GM19452 (cell line): ENCODE measurements around the gene ZNF217.
"Not testable (repeated sequence)": the region's sequence is repeated elsewhere in the genome, so short reads cannot be mapped to it uniquely, and the experiment has no call there.

ENCODE experiments used
- ATAC-seq: cut with Tn5 transposase; IDR thresholded peaks from one replicate; pipeline ENCODE4 v1.9.1; 2021; ENCODE audit not compliant: unreplicated experiment

The ZNF217 gene

DNA sequence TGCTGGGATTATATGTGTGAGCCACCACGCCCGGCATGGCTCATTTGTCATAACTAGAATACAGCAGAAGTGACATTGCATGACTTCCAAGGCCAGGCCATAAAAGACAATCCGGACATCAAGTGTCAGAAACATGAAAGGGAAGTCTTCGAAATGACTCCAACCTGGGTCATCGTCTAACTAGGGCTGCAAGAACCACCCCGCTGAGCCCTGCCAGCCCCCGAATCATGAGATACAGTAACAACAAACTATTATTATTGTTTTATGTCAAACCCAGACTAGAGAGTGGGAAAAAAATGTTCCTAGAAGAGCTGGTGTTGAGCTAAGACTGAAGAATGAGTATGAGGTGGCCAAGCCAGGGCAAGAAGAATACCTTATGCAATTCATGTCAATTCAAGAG is 59.6 kb downstream of the ZNF217 start:
- ATAC-seq: no peak

GRCh38 chr20:53533500-53533899 is 60.1 kb downstream of the ZNF217 start:
- ATAC-seq: no peak

GRCh38 chr20:53532654-53533312 is 60.9 kb downstream of the ZNF217 start:
- not testable (repeated sequence) for ATAC-seq

DNA sequence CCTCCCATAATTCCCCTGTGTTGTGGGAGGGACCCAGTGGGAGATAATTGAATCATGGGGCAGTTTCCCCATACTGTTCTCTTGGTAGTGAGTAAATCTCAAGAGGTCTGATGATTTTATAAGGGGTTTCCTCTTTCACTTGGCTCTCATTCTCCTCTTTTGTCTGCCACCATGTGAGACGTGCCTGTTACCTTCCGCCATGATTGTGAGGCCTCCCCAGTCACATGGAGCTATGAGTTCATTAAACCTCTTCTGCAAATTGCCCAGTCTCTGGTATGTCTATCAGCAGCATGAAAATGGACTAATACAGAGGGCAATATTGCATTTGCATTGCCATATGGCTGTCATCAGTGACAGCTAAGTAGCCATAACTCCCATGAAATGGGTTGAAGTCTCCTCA is 63.2 kb downstream of the ZNF217 start:
- ATAC-seq: no peak

- ATAC-seq: no peak
These were observed 64.0 kb downstream of the ZNF217 start for GRCh38 chr20:53529658-53530057.

DNA sequence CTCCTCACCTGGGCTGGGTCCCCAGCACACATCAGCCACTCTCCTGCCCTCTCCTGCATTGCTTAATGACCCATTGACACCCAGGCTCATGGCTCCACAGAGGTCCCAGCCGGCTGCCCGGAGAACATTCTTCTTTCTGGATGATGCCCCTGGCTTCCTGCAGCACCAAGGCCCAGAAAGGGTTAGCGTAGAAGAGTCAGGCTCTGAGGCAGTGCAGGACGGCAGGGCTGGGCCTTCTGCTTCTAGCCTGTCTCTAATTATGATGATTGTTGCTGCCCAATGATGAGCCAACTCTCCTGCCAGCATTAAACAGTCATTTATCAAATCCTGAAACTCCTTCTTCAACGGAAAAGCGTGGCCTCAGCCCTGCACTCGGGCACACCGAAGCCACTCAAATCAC is 66.4 kb downstream of the ZNF217 start:
- no peak for ATAC-seq

GRCh38 chr20:53524589-53525312 is 68.9 kb downstream of the ZNF217 start:
- no peak for ATAC-seq

- not testable (repeated sequence) for ATAC-seq
These were observed 70.0 kb downstream of the ZNF217 start for GRCh38 chr20:53523615-53524014.

DNA sequence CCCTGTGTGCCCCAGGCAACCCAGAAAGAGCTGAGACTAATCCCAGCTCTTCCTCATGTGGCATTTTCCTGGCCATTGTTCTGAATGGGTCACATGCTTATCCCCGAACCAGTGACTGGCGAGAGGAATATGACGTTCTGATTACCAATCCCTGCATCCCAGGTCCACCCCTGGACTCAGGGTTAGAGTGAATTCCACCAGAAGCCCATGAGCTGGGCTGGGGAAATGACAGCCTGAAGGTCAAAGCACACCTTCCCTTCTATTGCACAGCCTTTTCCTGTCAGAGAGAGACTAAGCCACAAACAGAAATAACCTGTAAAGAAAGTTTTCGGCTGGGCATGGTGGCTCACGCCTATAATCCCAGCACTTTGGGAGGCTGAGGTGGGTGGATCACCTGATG is 70.9 kb downstream of the ZNF217 start:
- ATAC-seq: no peak

GRCh38 chr20:53522026-53522425 is 71.6 kb downstream of the ZNF217 start:
- no peak for ATAC-seq

- ATAC-seq: not testable (repeated sequence)
These were observed 72.2 kb downstream of the ZNF217 start for GRCh38 chr20:53521421-53521820.

DNA sequence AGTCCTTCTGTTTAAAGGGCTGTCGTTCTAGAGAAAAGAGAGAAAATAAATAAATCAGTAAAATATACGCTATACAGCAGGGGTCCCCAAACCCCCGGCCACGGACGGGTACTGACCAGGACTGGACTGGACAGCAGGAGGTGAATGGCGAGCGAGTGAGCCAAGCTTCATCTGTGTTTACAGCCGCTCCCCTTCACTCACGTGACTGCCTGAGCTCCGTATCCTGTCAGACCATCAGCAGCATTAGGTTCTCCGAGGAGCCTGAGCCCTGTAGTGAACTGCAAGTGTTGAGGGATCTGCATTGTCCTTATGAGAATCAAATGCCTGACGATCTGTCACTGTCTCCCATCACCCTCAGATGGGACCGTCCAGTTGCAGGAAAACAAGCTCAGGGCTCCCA is 76.5 kb downstream of the ZNF217 start:
- ATAC-seq: no peak
